NCI-H2171 (cell line): ENCODE results near the gene RPS8.
"Not testable (repeated sequence)": the region's sequence is repeated elsewhere in the genome, so short reads cannot be mapped to it uniquely, and the experiment has no call there.

Experiments
- DNase-seq: peaks from one replicate; lab custom pipeline; 2025; lab: John Stamatoyannopoulos, UW

Gene RPS8

DNA sequence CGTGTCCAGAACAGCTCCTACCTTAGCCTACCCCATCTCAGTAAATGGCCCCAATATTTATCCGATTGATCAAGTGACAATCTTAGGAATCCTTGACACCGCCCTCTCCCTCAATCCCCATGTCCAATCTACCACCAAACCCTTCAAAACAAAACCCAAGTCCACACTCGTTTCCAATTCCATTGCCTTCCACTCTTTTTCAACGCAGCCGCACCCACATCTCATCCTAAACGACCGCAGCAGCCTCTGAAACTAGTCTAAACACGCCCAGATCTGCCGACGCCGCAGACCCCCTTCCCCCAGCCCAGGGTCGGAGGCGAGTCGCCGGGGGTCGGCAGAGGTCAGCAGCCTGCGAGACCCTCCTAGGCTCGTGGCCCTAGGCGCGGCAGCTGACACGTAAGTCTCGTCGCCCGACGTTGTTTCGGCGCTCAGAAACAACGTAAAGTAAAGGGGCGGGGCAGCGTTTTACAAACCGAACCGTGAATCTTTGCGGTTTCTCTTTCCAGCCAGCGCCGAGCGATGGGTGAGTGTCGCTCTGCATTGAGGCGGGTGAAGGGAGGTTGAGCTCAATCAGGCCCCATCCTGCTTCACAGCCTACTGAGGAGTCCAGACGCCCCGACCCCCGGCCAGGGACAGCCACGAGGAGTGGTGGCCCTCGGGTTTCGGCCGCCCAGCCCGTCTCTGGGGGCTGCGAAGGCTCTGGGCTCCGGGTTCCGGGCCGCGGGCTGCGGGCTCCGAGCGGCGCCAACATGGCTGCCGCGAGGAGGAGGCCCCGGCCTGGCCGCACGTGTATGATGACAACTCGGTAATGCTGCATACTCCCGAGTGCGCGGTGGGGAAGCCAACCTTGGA, at the start of gene RPS8:
Gene RPS8, plus strand, starts transcription at position 463 of the 852 bp plus-strand sequence. Its CDS starts 57 bp downstream, at position 520.
- DNase-seq, result peak; percentile 96

DNA sequence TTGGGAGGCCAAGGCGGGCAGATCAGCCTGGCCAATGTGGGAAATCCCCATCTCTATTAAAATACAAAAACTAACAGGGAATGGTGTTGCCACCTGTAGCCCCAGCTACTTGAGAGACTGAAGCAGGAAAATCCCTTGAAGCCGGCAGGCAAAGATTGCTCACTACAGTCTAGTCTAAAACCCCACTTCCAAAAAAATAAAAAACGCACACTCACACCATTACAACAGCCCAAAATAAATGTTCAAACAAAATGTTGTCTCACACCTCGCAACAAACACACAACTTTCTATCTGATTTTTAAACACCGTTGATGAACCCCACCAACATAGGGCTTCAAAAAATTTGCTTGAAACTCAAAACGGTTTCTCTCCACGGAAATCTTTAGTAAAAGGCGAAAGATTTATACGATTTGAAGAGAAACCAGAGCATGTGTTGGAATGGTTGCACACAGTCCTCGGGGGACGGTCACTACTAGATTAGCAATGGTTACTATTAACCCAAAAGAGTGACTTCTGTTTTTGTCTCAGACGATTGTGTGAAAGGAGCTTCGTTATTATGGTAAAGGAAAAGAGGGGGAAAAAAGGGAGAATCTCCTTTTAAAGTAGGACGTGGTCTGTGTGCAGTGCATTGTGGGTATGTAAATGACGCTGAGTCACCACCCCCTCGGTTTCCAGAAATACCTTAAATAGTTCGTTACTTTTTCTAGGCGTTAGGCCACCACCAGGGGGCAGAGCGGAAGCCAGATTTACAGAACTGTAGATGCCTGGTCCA, 44.4 kb upstream of the RPS8 start, which contains the start of gene RNU5D-1:
Gene RNU5D-1, minus strand, starts transcription at position 430 of the 772 bp plus-strand sequence.
- peak; percentile 90 for DNase-seq

DNA sequence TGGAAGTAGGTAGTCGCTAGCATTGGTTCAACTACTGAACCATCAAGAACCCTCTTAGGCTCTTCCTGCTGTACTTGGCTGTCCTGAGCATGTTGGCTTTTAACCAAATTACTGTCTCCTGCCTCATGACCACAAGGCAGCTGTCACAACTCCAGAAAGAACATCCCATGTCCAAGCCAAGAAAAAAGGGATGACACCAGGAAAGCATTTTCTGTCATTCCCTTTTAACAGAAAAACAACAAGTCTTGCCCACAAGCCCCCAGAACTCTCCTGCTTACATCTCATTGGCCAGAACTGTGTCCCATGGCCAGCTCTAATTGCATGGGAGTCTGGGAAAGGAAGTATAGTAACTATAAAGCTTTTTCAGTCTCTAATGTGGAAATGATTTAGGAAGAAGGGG, 42.0 kb upstream of the RPS8 start:
- no peak for DNase-seq

DNA sequence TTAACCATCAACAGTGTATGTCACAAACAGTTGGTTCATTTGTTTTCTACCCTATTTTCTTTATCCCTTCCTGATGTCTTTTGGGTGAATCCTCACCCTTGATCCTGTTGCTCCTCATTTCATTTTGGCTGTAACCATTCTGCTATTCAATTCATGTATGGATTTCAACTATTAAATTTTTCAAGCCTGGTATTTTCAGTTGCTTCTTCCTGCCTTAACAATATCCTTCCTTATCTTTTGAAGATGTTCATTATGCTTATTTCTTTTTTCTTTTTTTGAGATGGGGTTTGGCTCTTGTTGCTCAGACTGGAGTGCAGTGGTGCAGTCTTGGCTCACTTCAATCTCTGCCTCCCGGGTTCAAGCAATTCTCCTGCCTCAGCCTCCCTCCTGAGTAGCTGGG, 41.6 kb upstream of the RPS8 start:
- DNase-seq, result no peak

DNA sequence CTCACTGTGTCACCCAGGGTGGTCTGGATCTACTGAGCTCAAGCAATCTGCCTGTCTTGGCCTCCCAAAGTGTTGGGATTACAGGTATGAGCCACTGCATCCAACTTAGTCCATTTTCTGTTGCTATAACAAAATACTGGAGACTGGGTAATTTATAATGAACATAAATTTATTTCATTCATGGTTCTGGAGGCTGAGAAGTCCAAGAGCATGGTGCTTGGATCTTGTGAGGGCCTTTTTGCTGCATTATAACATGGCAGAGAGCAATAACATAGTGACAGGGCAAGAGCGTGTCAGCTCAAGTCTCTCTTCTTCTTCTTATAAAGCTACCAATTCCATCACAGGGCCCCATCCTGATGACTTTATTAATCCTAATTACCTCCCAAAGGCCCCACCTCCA, 39.3 kb upstream of the RPS8 start:
- no peak for DNase-seq

DNA sequence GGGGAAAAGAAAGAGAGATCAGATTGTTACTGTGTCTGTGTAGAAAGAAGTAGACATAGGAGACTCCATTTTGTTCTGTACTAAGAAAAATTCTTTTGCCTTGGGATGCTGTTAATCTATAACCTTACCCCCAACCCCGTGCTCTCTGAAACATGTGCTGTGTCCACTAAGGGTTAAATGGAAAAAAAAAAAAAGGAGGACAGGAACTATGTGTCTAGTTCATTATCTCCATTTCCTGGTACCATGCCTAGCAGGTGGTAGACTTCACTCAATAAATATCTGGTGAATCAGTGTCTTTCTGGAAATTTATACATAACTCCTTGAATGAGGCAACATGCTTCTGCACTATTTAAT, 36.4 kb upstream of the RPS8 start:
- DNase-seq, result not testable (repeated sequence)

DNA sequence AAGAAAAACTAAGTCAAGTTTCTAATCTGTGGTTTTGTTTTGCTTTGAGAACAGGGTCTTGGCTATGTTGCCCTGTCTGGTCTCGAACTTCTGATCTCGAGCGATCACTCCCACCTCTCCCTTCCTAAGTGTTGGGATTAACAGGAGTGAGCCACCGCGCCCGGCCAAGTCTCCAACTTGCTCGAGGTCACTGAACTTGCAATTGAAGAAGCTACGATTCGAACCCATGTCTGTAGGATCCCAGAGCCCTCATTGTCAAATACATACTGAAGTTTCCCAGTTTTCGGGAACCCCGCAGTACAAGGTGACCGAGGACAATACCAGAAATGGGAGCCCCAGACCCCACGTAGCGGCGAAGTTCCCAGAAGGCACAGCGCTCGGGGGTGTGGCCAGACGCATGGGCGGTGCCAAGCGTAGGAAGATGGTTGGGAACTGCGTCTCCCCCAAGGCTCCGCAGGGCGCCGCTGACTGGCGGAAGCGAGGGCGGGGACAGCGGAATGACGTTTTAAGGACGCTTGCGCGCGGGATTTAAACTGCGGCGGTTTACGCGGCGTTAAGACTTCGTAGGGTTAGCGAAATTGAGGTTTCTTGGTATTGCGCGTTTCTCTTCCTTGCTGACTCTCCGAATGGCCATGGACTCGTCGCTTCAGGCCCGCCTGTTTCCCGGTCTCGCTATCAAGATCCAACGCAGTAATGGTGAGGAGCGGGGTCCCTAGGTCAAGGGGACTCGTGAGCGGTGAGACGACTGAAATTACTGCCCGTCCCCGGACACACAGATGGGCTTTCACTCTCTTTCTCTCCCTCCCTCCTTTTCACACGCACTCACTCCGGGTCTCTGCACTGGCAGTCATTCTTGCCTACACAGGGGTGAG, 35.8 kb upstream of the RPS8 start, which contains the start of gene KIF2C:
Gene KIF2C, plus strand, starts transcription at position 531 of the 872 bp plus-strand sequence. Its CDS starts 96 bp downstream, at position 627.
- peak; percentile 98 for DNase-seq

DNA sequence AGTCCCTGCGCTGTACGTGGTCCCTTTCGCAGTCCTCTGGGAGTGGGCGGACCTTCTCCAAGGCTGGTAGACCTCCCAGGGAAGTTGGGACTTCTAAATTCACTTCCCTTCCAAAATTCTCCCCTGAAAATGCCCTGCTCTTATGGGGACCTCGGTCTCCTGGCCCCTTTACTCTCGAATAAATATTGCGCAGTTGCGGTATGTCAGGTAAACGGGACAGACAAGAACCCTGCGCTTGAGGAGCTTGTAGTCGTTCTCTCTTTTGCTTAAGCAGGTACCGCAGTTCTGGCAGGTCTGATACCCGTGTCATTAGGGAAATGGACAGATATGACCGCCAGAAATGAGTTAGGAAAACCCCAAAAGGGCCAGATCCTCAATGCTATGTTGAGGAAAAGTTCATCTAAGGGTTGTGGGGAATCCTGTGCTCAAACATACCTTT, 35.1 kb upstream of the RPS8 start:
- peak; percentile 5 for DNase-seq

DNA sequence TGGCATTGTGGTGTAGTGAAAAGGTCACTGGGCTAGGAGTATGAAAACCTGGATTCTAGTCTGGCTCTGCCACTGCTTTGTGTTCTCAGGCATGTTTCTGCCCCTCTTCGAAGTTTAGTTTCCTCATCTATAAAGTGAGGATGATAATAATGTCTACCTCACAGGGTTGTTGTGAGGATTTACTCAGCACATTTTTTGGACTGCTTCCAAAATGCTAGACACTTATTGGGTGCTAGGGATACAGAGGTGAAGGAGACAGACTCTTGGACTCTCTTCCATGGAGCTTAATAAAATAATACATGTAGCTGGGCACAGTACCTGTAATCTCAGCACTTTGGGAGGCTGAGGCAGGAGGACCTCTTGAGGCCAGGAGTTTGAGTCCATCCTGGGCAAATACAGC, 32.1 kb upstream of the RPS8 start:
- DNase-seq, result no peak

DNA sequence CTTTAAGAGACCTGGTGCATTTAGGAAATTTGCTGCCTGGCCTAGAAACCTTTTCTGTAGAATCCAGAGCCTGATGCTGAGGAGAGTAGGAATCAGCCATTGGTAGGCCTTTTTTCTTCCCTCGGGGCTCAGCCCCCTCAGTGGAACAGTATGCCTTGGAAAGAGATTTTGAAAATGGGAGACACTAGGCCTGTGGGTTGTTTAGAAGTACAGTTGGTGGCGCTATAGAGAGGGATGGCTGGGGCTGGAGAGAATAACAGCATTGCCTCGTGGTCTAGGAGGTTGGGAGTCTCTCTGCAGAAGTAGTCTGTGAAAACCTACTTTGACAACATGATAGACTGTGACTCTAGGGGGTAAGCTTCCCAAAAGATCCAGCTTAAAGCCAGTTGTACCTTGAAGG, 27.5 kb upstream of the RPS8 start:
- no peak for DNase-seq

DNA sequence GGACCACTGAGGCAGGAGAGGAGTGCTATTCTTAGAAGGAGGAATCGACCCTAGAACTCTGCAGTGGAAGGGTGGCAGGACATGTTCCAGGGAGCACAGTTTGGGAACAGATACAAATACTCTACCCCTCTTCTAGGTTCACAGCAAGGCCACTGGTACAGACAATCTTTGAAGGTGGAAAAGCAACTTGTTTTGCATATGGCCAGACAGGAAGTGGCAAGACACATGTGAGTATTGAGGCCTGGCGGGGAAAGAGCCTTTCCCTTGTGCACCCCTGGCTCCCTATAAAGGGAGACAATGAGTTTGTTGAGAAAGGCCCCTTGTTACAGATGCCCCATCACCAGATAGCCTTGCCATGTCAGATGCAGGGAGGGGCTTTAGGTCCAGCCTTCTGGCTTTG, 17.9 kb upstream of the RPS8 start:
- no peak for DNase-seq

DNA sequence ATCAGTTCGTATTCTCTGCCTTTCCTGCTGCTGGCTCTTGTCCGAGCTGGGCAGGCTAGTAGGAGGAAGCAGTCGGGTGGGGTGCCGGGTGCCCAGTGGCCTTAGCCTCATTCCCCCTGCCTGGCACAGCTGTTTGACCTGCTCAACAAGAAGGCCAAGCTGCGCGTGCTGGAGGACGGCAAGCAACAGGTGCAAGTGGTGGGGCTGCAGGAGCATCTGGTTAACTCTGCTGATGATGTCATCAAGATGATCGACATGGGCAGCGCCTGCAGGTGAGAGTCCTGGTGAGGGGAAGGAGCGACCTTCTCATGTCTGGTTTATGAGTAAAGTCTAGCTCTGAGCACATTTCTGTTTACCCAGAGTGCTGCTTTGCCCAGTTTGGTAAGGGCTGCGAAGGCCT, 16.3 kb upstream of the RPS8 start:
- DNase-seq, result no peak

DNA sequence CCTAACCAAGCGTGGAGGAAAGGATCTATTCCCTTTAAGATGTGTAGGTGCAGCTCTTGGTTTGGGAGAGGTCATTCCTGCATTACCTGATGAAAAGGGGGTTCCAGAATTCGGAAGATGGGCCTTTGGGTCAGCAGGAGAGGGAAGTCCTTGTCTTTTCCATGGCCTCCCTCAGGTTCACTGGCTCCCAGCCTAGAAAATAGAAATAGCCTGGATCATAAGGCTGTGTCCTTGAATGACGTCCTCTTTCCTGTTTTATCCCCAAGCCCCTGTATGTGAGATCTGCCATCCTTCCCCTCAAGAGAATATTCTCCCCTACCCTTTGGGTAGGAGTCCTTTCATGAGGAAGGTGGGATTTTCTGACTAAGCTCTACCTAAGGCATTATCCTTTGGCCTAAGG, 14.5 kb upstream of the RPS8 start:
- no peak for DNase-seq

DNA sequence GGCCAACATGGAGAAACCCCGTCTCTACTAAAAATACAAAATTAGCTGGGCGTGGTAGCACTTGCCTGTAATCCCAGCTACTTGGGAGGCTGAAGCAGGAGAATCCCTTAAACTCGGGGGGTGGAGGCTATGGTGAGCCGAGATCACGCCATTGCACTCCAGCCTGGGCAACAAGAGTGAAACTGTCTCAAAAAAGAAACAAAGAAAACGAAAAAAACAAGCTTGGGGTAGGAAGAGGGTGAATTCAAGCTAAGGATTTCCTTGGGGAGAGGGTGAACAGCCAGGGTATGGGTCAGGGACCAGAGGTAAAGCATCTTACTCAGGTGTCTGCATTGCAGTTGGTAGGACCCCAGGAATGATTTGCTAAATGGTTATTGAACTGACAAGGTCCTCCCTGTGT, 8.9 kb upstream of the RPS8 start:
- not testable (repeated sequence) for DNase-seq

DNA sequence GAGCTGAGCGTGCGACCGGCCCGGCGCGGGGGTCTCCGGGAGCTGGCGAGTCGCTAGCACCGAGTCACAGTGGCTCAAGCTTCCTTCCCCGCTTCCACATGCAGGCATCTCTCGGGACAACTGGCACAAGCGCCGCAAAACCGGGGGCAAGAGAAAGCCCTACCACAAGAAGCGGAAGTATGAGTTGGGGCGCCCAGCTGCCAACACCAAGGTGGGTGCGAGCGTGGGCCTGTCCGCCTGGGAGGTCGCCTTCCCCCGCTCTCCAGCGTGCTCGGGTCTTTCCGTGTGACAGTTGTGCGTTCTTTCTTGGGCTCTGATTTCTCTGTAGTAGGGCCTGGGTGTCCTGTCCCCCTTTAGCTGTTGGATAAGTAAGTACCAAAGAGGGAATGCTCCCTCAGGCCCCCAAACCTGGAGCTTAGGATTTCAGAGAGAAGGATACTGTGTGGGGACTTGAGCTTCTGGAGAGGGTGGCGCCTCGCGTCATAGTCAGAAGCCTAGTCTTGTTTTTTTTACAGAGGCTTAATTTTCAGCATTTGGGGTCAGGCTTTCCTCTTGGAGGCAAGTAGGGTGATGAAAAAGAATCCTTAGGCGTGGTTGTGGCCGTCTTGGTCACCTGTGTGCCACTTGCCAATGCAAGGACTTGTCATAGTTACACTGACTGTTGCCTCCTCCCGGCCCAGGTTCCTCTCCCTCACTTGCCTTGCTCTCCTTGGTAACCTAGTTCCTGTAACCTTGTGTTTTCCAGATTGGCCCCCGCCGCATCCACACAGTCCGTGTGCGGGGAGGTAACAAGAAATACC, 790 bp downstream of the RPS8 start:
- DNase-seq, result no peak

DNA sequence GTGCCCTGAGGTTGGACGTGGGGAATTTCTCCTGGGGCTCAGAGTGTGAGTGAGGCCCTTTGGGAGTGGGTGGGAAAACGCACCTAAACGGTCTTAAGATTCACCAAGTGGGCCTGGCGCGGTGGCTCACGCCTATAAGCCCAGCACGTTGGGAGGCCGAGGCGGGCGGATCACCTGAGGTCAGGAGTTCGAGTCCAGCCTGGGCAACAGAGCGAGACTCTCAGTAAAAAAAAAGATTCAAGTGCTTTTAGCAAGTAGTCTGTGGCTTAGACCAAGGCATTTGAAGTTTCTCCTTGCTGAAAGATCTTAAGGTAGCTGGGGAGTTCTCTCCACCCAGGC, 1.4 kb downstream of the RPS8 start:
- DNase-seq, result no peak

DNA sequence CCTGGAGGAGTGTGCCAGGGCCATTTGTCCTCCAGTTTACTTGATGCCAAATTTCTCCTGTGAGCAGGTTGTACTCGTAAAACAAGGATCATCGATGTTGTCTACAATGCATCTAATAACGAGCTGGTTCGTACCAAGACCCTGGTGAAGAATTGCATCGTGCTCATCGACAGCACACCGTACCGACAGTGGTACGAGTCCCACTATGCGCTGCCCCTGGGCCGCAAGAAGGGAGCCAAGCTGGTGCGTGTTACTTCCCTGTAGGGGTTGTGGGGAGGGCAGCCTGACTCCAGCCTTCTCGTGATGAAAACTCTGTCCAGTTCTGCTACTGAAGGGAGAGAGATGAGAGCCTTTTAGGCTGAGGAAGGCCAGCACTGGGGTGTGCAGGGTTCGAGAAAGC, 2.2 kb downstream of the RPS8 start:
- DNase-seq, result no peak

DNA sequence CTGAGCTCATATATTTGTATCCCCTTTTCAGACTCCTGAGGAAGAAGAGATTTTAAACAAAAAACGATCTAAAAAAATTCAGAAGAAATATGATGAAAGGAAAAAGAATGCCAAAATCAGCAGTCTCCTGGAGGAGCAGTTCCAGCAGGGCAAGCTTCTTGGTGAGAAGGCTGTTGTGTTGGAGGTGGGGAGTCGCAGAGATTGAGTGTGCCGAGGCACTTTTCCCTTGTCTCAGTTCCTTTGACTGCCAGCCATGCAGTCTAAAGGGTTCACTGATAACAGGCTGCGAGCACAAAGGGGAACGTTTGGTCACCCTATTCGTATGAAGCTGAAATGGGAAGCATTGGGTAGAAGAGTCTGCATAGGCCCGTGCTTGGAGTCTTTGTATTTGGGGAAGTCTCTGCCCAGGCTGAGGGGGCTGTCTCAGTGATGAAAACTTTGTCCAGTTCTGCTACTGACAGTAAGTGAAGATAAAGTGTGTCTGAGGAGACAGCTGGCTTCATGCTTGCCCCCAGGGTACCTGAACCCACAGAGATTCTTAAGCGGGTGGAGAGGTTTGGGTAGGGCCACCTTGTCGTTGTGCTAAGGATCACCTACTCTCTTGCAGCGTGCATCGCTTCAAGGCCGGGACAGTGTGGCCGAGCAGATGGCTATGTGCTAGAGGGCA, 2.8 kb downstream of the RPS8 start:
- DNase-seq, result no peak

DNA sequence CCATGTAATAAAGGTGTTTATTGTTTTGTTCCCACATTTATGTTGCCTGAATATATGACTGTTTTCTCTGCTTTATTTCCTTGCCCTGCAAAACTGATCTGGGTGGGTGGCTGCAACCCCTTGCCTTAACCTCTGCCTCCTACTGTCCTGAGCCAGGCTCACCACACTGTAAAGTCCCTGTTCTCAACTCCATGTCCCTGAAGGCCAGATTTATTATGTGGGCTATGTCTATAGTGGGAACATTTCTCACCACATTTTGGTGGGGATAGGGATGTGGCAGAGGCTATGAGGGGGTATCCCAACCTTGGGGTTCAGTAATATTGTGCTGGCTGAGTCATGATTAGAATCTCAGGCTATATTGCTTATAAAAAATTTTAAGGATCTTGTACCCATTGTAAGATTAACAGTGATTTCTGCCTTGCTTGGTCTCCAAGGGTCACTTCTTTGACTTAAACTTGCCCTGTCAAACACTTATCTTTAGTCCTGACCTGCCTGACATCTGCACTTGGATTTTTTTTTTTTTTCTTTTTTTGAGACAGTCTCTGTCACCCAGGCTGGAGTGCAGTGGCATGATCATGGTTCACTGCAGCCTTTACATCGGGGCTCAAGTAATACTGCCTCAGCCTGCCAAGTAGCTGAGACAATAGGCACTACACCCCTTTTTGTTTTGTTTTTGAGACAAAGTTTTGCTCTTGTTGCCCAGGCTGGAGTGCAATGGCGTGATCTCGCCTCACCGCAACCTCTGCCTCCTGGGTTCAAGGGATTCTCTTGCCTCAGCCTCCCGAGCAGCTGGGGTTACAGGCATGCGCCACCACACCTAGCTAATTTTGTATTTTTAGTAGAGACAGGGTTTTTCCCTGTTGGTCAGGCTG, 3.6 kb downstream of the RPS8 start:
- DNase-seq, result no peak

DNA sequence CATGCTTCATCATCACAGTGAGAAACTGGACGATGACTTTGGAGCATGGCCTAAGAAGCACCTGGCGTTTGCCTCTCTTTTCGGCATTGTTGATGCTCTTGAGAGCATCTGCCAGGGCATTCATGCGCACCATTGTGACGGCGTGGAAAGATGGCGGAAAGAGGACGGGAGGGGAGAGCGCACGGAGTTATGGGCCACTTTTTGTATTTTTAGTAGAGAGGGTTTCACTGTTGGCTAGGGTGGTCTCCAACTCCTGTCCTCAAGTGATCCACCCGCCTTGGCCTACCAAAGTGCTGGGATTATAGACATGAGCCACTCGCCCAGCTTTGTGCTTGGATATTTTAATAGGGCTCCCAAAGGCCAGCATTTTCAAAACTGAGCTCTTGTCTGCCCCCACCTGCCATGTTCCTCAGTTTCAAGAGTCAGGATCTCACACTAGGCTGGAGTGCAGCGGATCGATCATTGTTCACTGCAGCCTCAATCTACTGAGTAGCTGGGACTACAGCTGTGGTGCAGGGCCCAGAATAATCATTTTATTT, 5.3 kb downstream of the RPS8 start:
- no peak for DNase-seq
